RWPE1 (cell line): ENCODE results near the gene MYO1A.

Experiments
- CTCF ChIA-PET: fragments of 350-600 bp; sonication (Branson Sonifier 250); formaldehyde crosslinking; extraction: SDS; loops from one replicate; lab custom pipeline; 2021; lab: Yijun Ruan, JAX
- POLR2A ChIA-PET: fragments of 400-600 bp; formaldehyde crosslinking; extraction: SDS; loops from one replicate; lab custom pipeline; 2020; ENCODE audit warnings: antibody characterized with exemption; ENCODE audit not compliant: low non-redundant PET; lab: Yijun Ruan, JAX
- DNase-seq: peaks from one replicate; pipeline ENCODE4 v3.0.0; 2012; ENCODE audit warnings: low spot score
- H3K27ac ChIP-seq: fragments of 450-650 bp; 2 replicates; pipeline ENCODE4 v1.5.1; 2017
- CTCF ChIP-seq: fragments of 450-650 bp; conservative IDR thresholded peaks from 2 replicates; pipeline ENCODE4 v1.5.1; 2017; ENCODE audit warnings: low read depth, mild to moderate bottlenecking

The MYO1A gene

GRCh38 chr12:57004651-57005050, 45.3 kb downstream of the MYO1A start:
- ChIA-PET CTCF (interaction anchor here (0.5 to 0.8 kb wide), 4 partner anchors 14 to 244 kb away, joined by 3 to 4 read pairs (median 4); no protein-coding TSS in a partner anchor), POLR2A (interaction anchor here (0.6 kb wide), 1 partner anchor 366 kb away, joined by 3 read pairs; no protein-coding TSS in a partner anchor)
- DNase-seq, result no peak
- no peak for TF ChIP-seq CTCF
- no peak overlapping the region for H3K27ac ChIP-seq

GRCh38 chr12:57003395-57003794, 46.5 kb downstream of the MYO1A start:
- ChIA-PET POLR2A (no interaction called here), CTCF (interaction anchor here (0.9 kb wide), 1 partner anchor 109 kb away, joined by 5 read pairs; no protein-coding TSS in a partner anchor)
- TF ChIP-seq CTCF, result no peak
- DNase-seq, result no peak
- H3K27ac ChIP-seq, result no peak overlapping the region

- DNase-seq, result peak; percentile 41
- POLR2A ChIA-PET, result no interaction called here
- TF ChIP-seq CTCF, result peak; percentile 54
- H3K27ac ChIP-seq, result no peak overlapping the region
- CTCF ChIA-PET, result interaction anchor here (0.5 to 1.8 kb wide), 14 partner anchors 9 to 372 kb away, joined by 3 to 7 read pairs (median 3); partner anchors contain the start of genes MYO1A and RDH16
Observed at GRCh38 chr12:57001448-57001906, 48.5 kb downstream of the MYO1A start.

- no peak for DNase-seq
- POLR2A ChIA-PET, result no interaction called here
- no peak overlapping the region for H3K27ac ChIP-seq
- CTCF ChIA-PET, result interaction anchor here (1.3 kb wide), 1 partner anchor 13 kb away, joined by 5 read pairs; no protein-coding TSS in a partner anchor
- TF ChIP-seq CTCF, result no peak
Observed at GRCh38 chr12:57000393-57000792, 49.5 kb downstream of the MYO1A start.

- DNase-seq, result no peak
- ChIA-PET CTCF (interaction anchor here (0.6 kb wide), 1 partner anchor 13 kb away, joined by 3 read pairs; no protein-coding TSS in a partner anchor), POLR2A (interaction anchor here (0.8 kb wide), 1 partner anchor 23 kb away, joined by 3 read pairs; no protein-coding TSS in a partner anchor)
- TF ChIP-seq CTCF, result no peak
- no peak overlapping the region for H3K27ac ChIP-seq
Observed at GRCh38 chr12:56999456-56999855, 50.5 kb downstream of the MYO1A start.

GRCh38 chr12:56998981-56999380, 50.9 kb downstream of the MYO1A start:
- ChIA-PET POLR2A (no interaction called here), CTCF (no interaction called here)
- no peak for DNase-seq
- no peak for TF ChIP-seq CTCF
- H3K27ac ChIP-seq, result no peak overlapping the region
